Lower leg skin (tissue), 4 donors: ENCODE data around the gene PLEKHA6. TPM values are rescaled to one million over a fixed set of nuclear protein-coding genes. Genes with fewer than 3 reads are reported as not detected.

Experiments
- DNase-seq, 2 donors: peaks; one replicate each; pipeline ENCODE4 v3.0.0-alpha.2; 2019; ENCODE audit warnings: low spot score in 2 of 2
- H3K4me3 ChIP-seq: fragments of 200-600 bp; sonication (generic); 2 replicates; pipeline ENCODE4 v1.5.1; 2017; ENCODE audit warnings: mild to moderate bottlenecking, low read depth; ENCODE audit not compliant: poor library complexity, severe bottlenecking
- POLR2A ChIP-seq, 2 donors: fragments of 450-650 bp; IDR thresholded peaks; one replicate each; pipeline ENCODE4 v1.6.1; 2016 to 2017; ENCODE audit warnings: antibody characterized with exemption in 2 of 2, mild to moderate bottlenecking in 1 of 2, moderate library complexity in 1 of 2
- WGBS, 2 donors: methylation state at CpG; one replicate each; pipeline ENCODE4 v1.1.5; 2018; 5-methylcytosine and 5-hydroxymethylcytosine counted together
- intact Hi-C: fragments of 100-400 bp; cut with DNase I; formaldehyde crosslinking; loops from one replicate; pipeline ENCODE4 v1.15.0; 2023; ENCODE audit warnings: low total_unique reads
- total RNA-seq, 4 donors: library from RNA; depleted of rRNA; stranded (reverse); fragments of >200 nt; gene quantifications; one replicate each; pipeline ENCODE4 v1.1.0, GENCODE V29; 2016
- TF ChIP-seq, protein P1 (sequence below), 3 donors: fragments of 450-650 bp; IDR thresholded peaks; one replicate each; pipeline ENCODE4 v1.5.1; 2016; ENCODE audit warnings: antibody characterized with exemption in 3 of 3, mild to moderate bottlenecking in 3 of 3, moderate library complexity in 2 of 3

The PLEKHA6 gene
- total RNA-seq, 4 donors from 2014 or later = 1.7 to 16.4 (median 11.1) TPM

DNA sequence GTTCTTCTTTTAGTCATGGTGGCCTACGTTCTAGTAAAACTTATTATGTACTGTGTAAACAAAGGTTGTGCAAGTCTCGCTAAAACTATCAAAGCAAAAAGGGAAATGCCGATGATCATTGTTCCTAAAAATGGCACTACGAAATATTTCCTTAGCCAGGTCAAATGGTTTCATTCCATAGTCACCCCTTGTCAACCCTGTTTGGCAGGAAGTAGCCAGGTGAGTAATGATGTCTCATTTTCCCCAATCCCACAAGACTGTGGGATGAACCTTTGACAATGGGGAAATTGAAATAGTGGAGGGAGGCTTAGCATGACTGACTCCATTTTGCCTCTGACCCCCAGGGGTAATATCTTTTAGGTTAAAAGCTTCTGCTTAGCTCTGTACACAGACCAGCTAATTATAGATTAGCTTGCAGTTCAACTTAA is 188.0 kb downstream of the PLEKHA6 start:
- intact Hi-C loops = no loop called here
- no peak for TF ChIP-seq POLR2A (IDR thresholded peaks at IDR 0.05)
- TF ChIP-seq, protein P1, sequence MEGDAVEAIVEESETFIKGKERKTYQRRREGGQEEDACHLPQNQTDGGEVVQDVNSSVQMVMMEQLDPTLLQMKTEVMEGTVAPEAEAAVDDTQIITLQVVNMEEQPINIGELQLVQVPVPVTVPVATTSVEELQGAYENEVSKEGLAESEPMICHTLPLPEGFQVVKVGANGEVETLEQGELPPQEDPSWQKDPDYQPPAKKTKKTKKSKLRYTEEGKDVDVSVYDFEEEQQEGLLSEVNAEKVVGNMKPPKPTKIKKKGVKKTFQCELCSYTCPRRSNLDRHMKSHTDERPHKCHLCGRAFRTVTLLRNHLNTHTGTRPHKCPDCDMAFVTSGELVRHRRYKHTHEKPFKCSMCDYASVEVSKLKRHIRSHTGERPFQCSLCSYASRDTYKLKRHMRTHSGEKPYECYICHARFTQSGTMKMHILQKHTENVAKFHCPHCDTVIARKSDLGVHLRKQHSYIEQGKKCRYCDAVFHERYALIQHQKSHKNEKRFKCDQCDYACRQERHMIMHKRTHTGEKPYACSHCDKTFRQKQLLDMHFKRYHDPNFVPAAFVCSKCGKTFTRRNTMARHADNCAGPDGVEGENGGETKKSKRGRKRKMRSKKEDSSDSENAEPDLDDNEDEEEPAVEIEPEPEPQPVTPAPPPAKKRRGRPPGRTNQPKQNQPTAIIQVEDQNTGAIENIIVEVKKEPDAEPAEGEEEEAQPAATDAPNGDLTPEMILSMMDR (IDR thresholded peaks at IDR 0.05) = no peak
- 38 to 66% methylated on average over 4 of the region's 4 CpGs for WGBS, 2 donors
- DNase-seq = no peak
- H3K4me3 ChIP-seq = no peak overlapping the region

DNA sequence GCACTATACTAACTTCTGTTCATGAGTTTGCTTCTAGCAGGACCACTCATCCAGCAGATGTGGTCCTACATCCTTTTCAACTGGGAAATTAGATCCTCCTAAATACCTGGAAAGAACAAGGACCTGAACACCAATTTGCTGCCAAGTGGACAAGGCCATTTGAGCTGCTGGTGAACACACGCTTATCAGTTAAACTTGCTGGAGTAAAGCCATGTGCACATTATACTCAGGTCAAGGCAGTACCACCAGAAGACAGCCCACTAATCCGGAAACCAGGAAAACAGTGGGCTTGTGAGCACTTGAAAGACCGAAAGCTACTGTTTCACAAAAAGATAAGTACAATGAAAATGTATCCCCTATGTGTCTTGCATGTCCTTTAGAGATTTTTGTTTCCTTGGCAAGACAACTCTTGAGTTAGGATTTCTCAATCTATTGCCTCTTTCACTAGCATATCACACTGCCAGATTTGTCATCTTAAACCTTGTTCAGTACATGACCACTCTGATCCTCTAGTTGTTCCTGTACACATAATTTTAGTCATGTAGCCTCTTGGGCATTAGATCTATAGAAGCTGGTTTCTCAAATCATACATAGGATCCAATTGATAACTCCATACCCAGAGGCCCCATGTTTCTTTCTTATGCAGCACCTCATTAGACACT is 189.1 kb downstream of the PLEKHA6 start:
- DNase-seq = no peak
- intact Hi-C loops = no loop called here
- 92 to 93% methylated on average over 3 of the region's 3 CpGs for WGBS, 2 donors
- TF ChIP-seq POLR2A (IDR thresholded peaks at IDR 0.05) = no peak
- TF ChIP-seq, protein P1 (IDR thresholded peaks at IDR 0.05) = no peak
- no peak overlapping the region for H3K4me3 ChIP-seq

DNA sequence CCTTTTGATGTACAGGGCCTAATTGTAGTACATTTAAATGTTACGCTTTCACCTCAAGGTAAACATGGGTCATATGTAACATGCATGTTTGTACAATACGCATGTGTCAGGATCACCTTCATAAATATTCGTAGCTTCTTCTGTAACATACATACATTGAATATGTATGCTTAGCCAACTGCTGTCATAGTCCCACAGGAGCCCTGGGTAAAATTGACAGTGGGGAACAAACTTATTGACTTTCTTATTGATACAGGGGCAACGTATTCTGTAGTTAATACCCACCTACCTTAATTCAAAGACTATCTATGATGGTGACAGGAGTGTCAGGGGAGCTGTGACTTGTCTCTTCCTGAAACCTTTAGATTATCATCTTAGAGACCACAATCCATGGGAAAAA is 189.9 kb downstream of the PLEKHA6 start:
- intact Hi-C loops = no loop called here

More for the DNA sequence above, 189.9 kb downstream of the PLEKHA6 start:
- 87 to 97% methylated on average over 4 of the region's 4 CpGs for WGBS, 2 donors
- TF ChIP-seq, protein P1 (IDR thresholded peaks at IDR 0.05) = no peak
- no peak for TF ChIP-seq POLR2A (IDR thresholded peaks at IDR 0.05)
- H3K4me3 ChIP-seq = no peak overlapping the region
- no peak for DNase-seq

Other genes starting within 250 kb of the PLEKHA6 start
- 10 to 100 TPM; 21.5 to 53.8 (median 42.6) TPM for gene ETNK2, start 207.9 kb downstream of the PLEKHA6 start, total RNA-seq
- gene REN, start 193.6 kb downstream of the PLEKHA6 start, total RNA-seq = under 1 TPM in 2 of 4 donors, not detected in 2; 0.17 to 0.26 TPM
- gene KISS1, start 163.4 kb downstream of the PLEKHA6 start, total RNA-seq = not detected
- 1 to 10 TPM in 1 of 4 donors, under 1 TPM in 1, not detected in 2; 0.91 to 1.5 TPM for gene GOLT1A, start 145.9 kb downstream of the PLEKHA6 start, total RNA-seq
- 10 to 100 TPM; 37.9 to 56.4 (median 49.5) TPM for gene PPP1R15B, start 51.9 kb upstream of the PLEKHA6 start, total RNA-seq
- gene PIK3C2B, start 134.9 kb upstream of the PLEKHA6 start, total RNA-seq = 10 to 100 TPM; 51.7 to 92.1 (median 62.1) TPM
- gene MDM4, start 156.5 kb upstream of the PLEKHA6 start, total RNA-seq = 10 to 100 TPM; 32.4 to 89.0 (median 43.0) TPM